ENCODE results near the gene MAPK10.

The MAPK10 gene

GRCh38 chr4:86089781-86090323 is 270.0 kb downstream of the MAPK10 start:
- TF ChIP-seq TAF1 (IDR thresholded peaks at IDR 0.05; ENCODE audit: borderline replicate concordance, insufficient read depth, low read length) (no peak), SIN3A (IDR thresholded peaks at IDR 0.05; ENCODE audit: borderline replicate concordance, insufficient read depth, low read length) (no peak), FOXP2 (optimal IDR thresholded peaks at IDR 0.05; ENCODE audit: borderline replicate concordance, extremely low read depth, extremely low read length, insufficient read depth) (no peak)

GRCh38 chr4:86089053-86089452 is 270.8 kb downstream of the MAPK10 start:
- TF ChIP-seq, protein P1, sequence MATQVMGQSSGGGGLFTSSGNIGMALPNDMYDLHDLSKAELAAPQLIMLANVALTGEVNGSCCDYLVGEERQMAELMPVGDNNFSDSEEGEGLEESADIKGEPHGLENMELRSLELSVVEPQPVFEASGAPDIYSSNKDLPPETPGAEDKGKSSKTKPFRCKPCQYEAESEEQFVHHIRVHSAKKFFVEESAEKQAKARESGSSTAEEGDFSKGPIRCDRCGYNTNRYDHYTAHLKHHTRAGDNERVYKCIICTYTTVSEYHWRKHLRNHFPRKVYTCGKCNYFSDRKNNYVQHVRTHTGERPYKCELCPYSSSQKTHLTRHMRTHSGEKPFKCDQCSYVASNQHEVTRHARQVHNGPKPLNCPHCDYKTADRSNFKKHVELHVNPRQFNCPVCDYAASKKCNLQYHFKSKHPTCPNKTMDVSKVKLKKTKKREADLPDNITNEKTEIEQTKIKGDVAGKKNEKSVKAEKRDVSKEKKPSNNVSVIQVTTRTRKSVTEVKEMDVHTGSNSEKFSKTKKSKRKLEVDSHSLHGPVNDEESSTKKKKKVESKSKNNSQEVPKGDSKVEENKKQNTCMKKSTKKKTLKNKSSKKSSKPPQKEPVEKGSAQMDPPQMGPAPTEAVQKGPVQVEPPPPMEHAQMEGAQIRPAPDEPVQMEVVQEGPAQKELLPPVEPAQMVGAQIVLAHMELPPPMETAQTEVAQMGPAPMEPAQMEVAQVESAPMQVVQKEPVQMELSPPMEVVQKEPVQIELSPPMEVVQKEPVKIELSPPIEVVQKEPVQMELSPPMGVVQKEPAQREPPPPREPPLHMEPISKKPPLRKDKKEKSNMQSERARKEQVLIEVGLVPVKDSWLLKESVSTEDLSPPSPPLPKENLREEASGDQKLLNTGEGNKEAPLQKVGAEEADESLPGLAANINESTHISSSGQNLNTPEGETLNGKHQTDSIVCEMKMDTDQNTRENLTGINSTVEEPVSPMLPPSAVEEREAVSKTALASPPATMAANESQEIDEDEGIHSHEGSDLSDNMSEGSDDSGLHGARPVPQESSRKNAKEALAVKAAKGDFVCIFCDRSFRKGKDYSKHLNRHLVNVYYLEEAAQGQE (IDR thresholded peaks at IDR 0.05; ENCODE audit: insufficient read depth in 1 of 2, low read depth in 2 of 2, low read length in 2 of 2): no peak
- TF ChIP-seq SIN3A (IDR thresholded peaks at IDR 0.05; ENCODE audit: borderline replicate concordance, insufficient read depth, low read length): no peak
- TF ChIP-seq TAF1 (IDR thresholded peaks at IDR 0.05; ENCODE audit: borderline replicate concordance, insufficient read depth, low read length): no peak
- TF ChIP-seq FOXP2 (optimal IDR thresholded peaks at IDR 0.05; ENCODE audit: borderline replicate concordance, extremely low read depth, extremely low read length, insufficient read depth): no peak
- TF ChIP-seq POLR2AphosphoS5 (IDR thresholded peaks at IDR 0.05; ENCODE audit: low read depth, low read length): no peak

GRCh38 chr4:86060341-86060740 is 299.5 kb downstream of the MAPK10 start:
- TF ChIP-seq, protein P1 (IDR thresholded peaks at IDR 0.05; ENCODE audit: insufficient read depth in 1 of 2, low read depth in 2 of 2, low read length in 2 of 2): no peak
- TF ChIP-seq SIN3A (IDR thresholded peaks at IDR 0.05; ENCODE audit: borderline replicate concordance, insufficient read depth, low read length): no peak
- no peak for TF ChIP-seq POLR2AphosphoS5 (IDR thresholded peaks at IDR 0.05; ENCODE audit: low read depth, low read length)
- no peak for TF ChIP-seq TAF1 (IDR thresholded peaks at IDR 0.05; ENCODE audit: borderline replicate concordance, insufficient read depth, low read length)
- no peak for TF ChIP-seq FOXP2 (optimal IDR thresholded peaks at IDR 0.05; ENCODE audit: borderline replicate concordance, extremely low read depth, extremely low read length, insufficient read depth)

- TF ChIP-seq TAF1 (IDR thresholded peaks at IDR 0.05; ENCODE audit: borderline replicate concordance, insufficient read depth, low read length) (no peak), SIN3A (IDR thresholded peaks at IDR 0.05; ENCODE audit: borderline replicate concordance, insufficient read depth, low read length) (no peak), FOXP2 (optimal IDR thresholded peaks at IDR 0.05; ENCODE audit: borderline replicate concordance, extremely low read depth, extremely low read length, insufficient read depth) (no peak), POLR2AphosphoS5 (IDR thresholded peaks at IDR 0.05; ENCODE audit: low read depth, low read length) (no peak)
- TF ChIP-seq, protein P1 (IDR thresholded peaks at IDR 0.05; ENCODE audit: insufficient read depth in 1 of 2, low read depth in 2 of 2, low read length in 2 of 2): no peak
Observed at GRCh38 chr4:86058621-86059020, 301.2 kb downstream of the MAPK10 start.

DNA sequence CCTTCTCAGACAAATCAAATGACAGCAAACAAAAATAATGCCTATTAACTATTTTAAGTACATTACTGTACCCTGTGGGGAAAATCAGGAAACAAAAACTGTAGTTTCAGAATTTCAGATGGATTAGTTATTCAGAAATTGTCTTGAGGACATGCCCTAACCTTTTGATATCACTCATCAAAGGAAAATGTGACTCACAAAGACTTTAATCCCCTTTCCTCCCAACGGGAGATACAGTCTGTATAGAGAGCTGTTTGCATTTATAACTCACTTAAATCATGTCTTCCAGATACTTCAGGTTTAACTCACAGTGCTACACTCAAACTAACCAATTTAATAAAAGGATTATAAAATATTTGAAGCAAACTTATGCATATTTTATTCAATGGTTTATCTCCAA is 304.0 kb downstream of the MAPK10 start:
- TF ChIP-seq, protein P1 (IDR thresholded peaks at IDR 0.05; ENCODE audit: insufficient read depth in 1 of 2, low read depth in 2 of 2, low read length in 2 of 2): no peak
- TF ChIP-seq FOXP2 (optimal IDR thresholded peaks at IDR 0.05; ENCODE audit: borderline replicate concordance, extremely low read depth, extremely low read length, insufficient read depth) (no peak), SIN3A (IDR thresholded peaks at IDR 0.05; ENCODE audit: borderline replicate concordance, insufficient read depth, low read length) (no peak), POLR2AphosphoS5 (IDR thresholded peaks at IDR 0.05; ENCODE audit: low read depth, low read length) (no peak), TAF1 (IDR thresholded peaks at IDR 0.05; ENCODE audit: borderline replicate concordance, insufficient read depth, low read length) (no peak)

All from PFSK-1 (cell line).